Gastroesophageal sphincter (tissue), 4 donors: Measurements from ENCODE around the gene CSMD2. TPM values are rescaled to one million over a fixed set of nuclear protein-coding genes. Genes with fewer than 3 reads are reported as not detected.

ENCODE experiments used
- ATAC-seq: fragments of 150-250 bp; one replicate; pipeline ENCODE4 v1.9.1; 2016; ENCODE audit warnings: mild to moderate bottlenecking, moderate library complexity
- H3K27ac ChIP-seq, 4 donors: fragments of 200-600 bp; sonication (generic) in 3 of 4; 1 replicate in 3 of 4; 2 replicates in 1 of 4; pipeline ENCODE4 v1.5.1; 2016 to 2019
- H3K27me3 ChIP-seq: fragments of 200-600 bp; sonication (generic); one replicate; pipeline ENCODE4 v1.5.1; 2019
- H3K36me3 ChIP-seq, 2 donors: fragments of 200-600 bp; sonication (generic); one replicate each; pipeline ENCODE4 v1.5.1; 2019; ENCODE audit warnings: control low read depth in 1 of 2
- H3K4me1 ChIP-seq, 3 donors: fragments of 200-600 bp; sonication (generic); 1 replicate in 2 of 3; 2 replicates in 1 of 3; pipeline ENCODE4 v1.5.1; 2016 to 2019; ENCODE audit warnings: control low read depth in 2 of 3
- H3K4me3 ChIP-seq, 2 donors: fragments of 200-600 bp; sonication (generic); one replicate each; pipeline ENCODE4 v1.5.1; 2019; ENCODE audit warnings: mild to moderate bottlenecking in 1 of 2, moderate library complexity in 1 of 2
- H3K9me3 ChIP-seq, 3 donors: fragments of 200-600 bp; sonication (generic); one replicate each; pipeline ENCODE4 v1.5.1; 2017 to 2019; ENCODE audit warnings: control low read depth in 2 of 3
- EP300 ChIP-seq: sonication (generic); formaldehyde crosslinking; IDR thresholded peaks from one replicate; pipeline ENCODE4 v1.6.1; 2017; ENCODE audit warnings: antibody characterized with exemption, mild to moderate bottlenecking
- POLR2A ChIP-seq, 2 donors: fragments of 450-650 bp; IDR thresholded peaks; one replicate each; pipeline ENCODE4 v1.6.1; 2017; ENCODE audit warnings: antibody characterized with exemption in 2 of 2, mild to moderate bottlenecking in 2 of 2, moderate library complexity in 1 of 2
- POLR2AphosphoS5 ChIP-seq: sonication (generic); formaldehyde crosslinking; IDR thresholded peaks from one replicate; pipeline ENCODE4 v1.6.1; 2017; ENCODE audit warnings: antibody characterized with exemption
- WGBS, 2 donors: methylation state at CpG; one replicate each; pipeline ENCODE4 v1.1.5; 2018; ENCODE audit warnings: low coverage in 1 of 2; 5-methylcytosine and 5-hydroxymethylcytosine counted together
- total RNA-seq, 4 donors: library from RNA; depleted of rRNA; stranded (reverse); fragments of >200 nt; gene quantifications; one replicate each; pipeline ENCODE4 v1.1.0, GENCODE V29; 2016
- TF ChIP-seq, protein P1 (sequence below), 4 experiments: fragments of 200-600 bp in 2 of 4; fragments of 450-650 bp in 2 of 4; sonication (generic) in 1 of 4; IDR thresholded peaks; one replicate each; pipeline ENCODE4 v1.5.1; 2017 to 2019; ENCODE audit warnings: antibody characterized with exemption in 4 of 4, mild to moderate bottlenecking in 2 of 4, moderate library complexity in 2 of 4

Gene CSMD2
- total RNA-seq, 4 donors from 2014 or later, result 0.22 to 2.5 (median 0.37) TPM

DNA sequence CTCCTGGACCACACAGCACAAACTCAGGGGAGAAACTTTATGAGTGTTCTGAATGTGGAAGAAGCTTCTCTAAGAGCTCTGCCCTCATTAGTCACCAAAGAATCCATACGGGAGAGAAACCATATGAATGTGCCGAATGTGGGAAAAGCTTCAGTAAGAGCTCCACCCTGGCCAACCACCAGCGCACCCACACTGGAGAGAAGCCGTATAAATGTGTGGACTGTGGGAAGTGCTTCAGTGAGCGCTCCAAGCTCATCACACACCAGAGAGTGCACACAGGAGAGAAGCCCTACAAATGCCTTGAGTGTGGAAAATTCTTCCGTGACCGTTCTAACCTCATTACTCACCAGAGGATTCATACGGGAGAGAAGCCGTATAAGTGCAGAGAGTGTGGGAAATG, 670.1 kb downstream of the CSMD2 start:
- no peaks in the 10 kb centered on the region for H3K4me1 ChIP-seq
- peaks cover 0 to 59% (median 6%) of the 10 kb centered on the region in 3 donors for H3K9me3 ChIP-seq
- no peaks in the 10 kb centered on the region for H3K27me3 ChIP-seq
- H3K36me3 ChIP-seq, result peaks cover 0 to 86% of the 10 kb centered on the region in 2 donors
- 96 to 100% methylated on average over 2 to 9 of the region's 9 CpGs for WGBS, 2 donors
- ATAC-seq, result no peak
- H3K4me3 ChIP-seq, result no peak overlapping the region
- TF ChIP-seq POLR2A (IDR thresholded peaks at IDR 0.05), result no peak
- TF ChIP-seq, protein P1, sequence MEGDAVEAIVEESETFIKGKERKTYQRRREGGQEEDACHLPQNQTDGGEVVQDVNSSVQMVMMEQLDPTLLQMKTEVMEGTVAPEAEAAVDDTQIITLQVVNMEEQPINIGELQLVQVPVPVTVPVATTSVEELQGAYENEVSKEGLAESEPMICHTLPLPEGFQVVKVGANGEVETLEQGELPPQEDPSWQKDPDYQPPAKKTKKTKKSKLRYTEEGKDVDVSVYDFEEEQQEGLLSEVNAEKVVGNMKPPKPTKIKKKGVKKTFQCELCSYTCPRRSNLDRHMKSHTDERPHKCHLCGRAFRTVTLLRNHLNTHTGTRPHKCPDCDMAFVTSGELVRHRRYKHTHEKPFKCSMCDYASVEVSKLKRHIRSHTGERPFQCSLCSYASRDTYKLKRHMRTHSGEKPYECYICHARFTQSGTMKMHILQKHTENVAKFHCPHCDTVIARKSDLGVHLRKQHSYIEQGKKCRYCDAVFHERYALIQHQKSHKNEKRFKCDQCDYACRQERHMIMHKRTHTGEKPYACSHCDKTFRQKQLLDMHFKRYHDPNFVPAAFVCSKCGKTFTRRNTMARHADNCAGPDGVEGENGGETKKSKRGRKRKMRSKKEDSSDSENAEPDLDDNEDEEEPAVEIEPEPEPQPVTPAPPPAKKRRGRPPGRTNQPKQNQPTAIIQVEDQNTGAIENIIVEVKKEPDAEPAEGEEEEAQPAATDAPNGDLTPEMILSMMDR (IDR thresholded peaks at IDR 0.05), result no peak
- TF ChIP-seq POLR2AphosphoS5, result no peak
- no peak for TF ChIP-seq EP300
- H3K27ac ChIP-seq, result no peak overlapping the region

DNA sequence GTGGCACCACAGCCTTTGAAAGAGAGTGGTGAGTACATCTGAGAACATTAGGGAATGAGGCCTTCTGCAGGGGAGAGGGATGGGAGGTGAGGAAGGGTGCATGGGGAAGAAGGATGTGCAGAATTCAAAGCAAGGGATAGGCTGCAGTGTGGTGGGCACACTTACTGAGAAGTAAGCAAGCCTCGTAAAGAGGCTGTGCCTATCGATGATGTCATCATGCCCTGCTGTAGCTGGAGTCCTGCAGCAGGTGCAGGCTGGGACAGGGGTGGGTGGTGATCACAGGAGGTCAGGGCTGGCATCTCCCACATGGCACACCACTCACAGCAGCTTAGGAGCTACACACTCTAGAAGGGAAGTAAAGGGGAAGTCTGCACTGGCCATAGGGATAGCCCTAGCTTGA, 676.4 kb downstream of the CSMD2 start:
- WGBS, 2 donors, result 88 to 93% methylated on average over 2 of the region's 2 CpGs
- peaks cover 0 to 26% (median 0%) of the 10 kb centered on the region in 3 donors for H3K9me3 ChIP-seq
- no peak overlapping the region for H3K27ac ChIP-seq
- H3K36me3 ChIP-seq, result peaks cover 0 to 95% of the 10 kb centered on the region in 2 donors
- H3K27me3 ChIP-seq, result no peaks in the 10 kb centered on the region
- no peaks in the 10 kb centered on the region for H3K4me1 ChIP-seq
- H3K4me3 ChIP-seq, result no peak overlapping the region
- TF ChIP-seq POLR2AphosphoS5 (no peak), EP300 (no peak), POLR2A (IDR thresholded peaks at IDR 0.05) (no peak)
- TF ChIP-seq, protein P1 (IDR thresholded peaks at IDR 0.05), result no peak
- ATAC-seq, result no peak

DNA sequence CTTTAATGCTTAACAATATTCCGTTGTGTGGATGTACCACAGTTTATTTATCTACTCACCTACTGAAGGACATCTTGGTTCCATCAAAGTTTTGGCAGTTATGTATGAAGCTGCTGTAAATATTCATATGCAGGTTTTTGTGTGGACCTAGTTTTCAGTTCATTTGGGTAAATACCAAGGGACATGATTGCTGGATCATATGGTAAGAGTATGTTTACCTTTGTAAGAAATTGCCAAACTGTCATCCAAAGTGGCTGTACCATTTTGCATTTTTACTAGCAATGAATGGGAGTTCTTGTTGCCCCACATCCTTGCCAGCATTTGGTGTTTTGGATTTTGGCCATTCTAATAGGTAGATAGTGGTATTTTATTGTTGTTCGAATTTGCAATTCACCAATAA, 682.6 kb downstream of the CSMD2 start:
- WGBS, 2 donors, result 69 to 94% methylated on average over 2 of the region's 2 CpGs
- no peaks in the 10 kb centered on the region for H3K27me3 ChIP-seq
- no peak for TF ChIP-seq EP300
- no peak for TF ChIP-seq POLR2A (IDR thresholded peaks at IDR 0.05)
- TF ChIP-seq POLR2AphosphoS5, result no peak
- TF ChIP-seq, protein P1 (IDR thresholded peaks at IDR 0.05), result no peak
- no peaks in the 10 kb centered on the region for H3K4me1 ChIP-seq
- peaks cover 0 to 15% (median 0%) of the 10 kb centered on the region in 3 donors for H3K9me3 ChIP-seq
- no peak for ATAC-seq
- no peak overlapping the region for H3K4me3 ChIP-seq
- H3K27ac ChIP-seq, result no peak overlapping the region
- H3K36me3 ChIP-seq, result peaks cover 0 to 76% of the 10 kb centered on the region in 2 donors

DNA sequence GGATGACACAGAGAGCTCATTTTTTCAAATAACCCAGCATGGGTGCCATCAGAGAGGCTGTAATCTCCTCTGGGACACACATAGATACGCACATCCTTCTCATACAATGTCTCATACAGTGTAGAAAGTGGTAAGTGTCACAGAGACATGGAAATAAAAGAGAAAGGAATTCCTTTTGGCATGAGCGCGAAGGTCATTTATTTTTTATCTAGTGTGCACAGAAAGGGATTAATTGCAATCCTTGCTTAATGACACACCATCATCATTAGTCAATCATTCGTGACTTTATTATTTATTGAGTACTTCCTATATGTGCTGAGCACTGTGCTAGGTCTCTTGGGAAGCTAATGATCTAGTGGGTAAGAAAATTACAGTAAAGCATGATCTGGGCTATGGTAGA, 687.6 kb downstream of the CSMD2 start:
- Histone ChIP-seq H3K4me3 (no peak overlapping the region), H3K36me3 (peaks cover 0 to 36% of the 10 kb centered on the region in 2 donors), H3K27me3 (no peaks in the 10 kb centered on the region), H3K9me3 (no peaks in the 10 kb centered on the region), H3K4me1 (peaks cover 0 to 16% (median 5%) of the 10 kb centered on the region in 3 donors), H3K27ac (no peak overlapping the region)
- TF ChIP-seq EP300, result no peak
- TF ChIP-seq POLR2A (IDR thresholded peaks at IDR 0.05), result no peak
- no peak for TF ChIP-seq POLR2AphosphoS5
- TF ChIP-seq, protein P1 (IDR thresholded peaks at IDR 0.05), result no peak
- WGBS, 2 donors, result 73 to 91% methylated on average over 4 of the region's 4 CpGs
- no peak for ATAC-seq

DNA sequence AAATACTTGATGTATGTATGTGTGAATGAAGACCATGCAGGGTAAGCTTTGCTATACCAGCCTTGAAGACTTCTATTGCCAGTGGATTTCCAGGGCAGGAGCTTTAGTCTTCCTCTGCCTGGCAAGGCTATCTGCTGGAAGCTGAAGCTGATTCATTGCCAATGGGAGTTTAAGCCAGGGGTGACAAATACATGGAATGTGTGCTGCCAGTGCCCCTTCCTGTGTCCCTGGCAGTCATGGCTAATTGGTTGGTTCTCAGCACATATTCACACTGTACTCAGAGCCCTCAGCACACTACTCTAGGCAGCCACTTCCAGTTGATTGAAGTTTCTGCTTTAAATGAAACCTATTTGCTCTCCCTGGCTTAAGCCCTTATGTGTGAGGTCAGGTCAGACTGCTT, 691.1 kb downstream of the CSMD2 start:
- no peak overlapping the region for H3K27ac ChIP-seq
- no peaks in the 10 kb centered on the region for H3K9me3 ChIP-seq
- H3K4me3 ChIP-seq, result no peak overlapping the region
- ATAC-seq, result no peak
- TF ChIP-seq, protein P1 (IDR thresholded peaks at IDR 0.05), result no peak
- no peak for TF ChIP-seq POLR2A (IDR thresholded peaks at IDR 0.05)
- TF ChIP-seq EP300, result no peak
- TF ChIP-seq POLR2AphosphoS5, result no peak
- peaks cover 0 to 48% (median 5%) of the 10 kb centered on the region in 3 donors for H3K4me1 ChIP-seq
- H3K36me3 ChIP-seq, result peaks cover 0 to under 1% of the 10 kb centered on the region in 2 donors
- no peaks in the 10 kb centered on the region for H3K27me3 ChIP-seq
